Stimulated activated memory B cell treated with anti-CD40 and anti-IgM and Interleukin-4, amounts not matched to agents 10 μg/mL and 1 μg/mL and 100 μg/mL, for 72 hours (primary cell): ENCODE results near the gene MIGA1.
A peak's percentile ranks its signal among the peaks of the same experiment; 100 is the strongest.
"Not testable (repeated sequence)": the region's sequence is repeated elsewhere in the genome, so short reads cannot be mapped to it uniquely, and the experiment has no call there.

Source experiments
- ATAC-seq: fragments of 150-1000 bp; cut with Tn5 transposase; 2 replicates; pipeline ENCODE4 v1.10.0; 2021
- H3K27ac Mint-ChIP-seq: one replicate; pipeline ENCODE4 v1.8.0; 2022; ENCODE audit warnings: mild to moderate bottlenecking, mixed read lengths
- H3K27me3 Mint-ChIP-seq: one replicate; pipeline ENCODE4 v1.8.0; 2022; ENCODE audit warnings: mixed read lengths
- H3K36me3 Mint-ChIP-seq: one replicate; pipeline ENCODE4 v1.8.0; 2022; ENCODE audit warnings: mixed read lengths
- H3K4me1 Mint-ChIP-seq: one replicate; pipeline ENCODE4 v1.8.0; 2022; ENCODE audit warnings: mixed read lengths
- H3K4me3 Mint-ChIP-seq: one replicate; pipeline ENCODE4 v1.8.0; 2022; ENCODE audit warnings: mild to moderate bottlenecking, moderate library complexity, mixed read lengths
- H3K9me3 Mint-ChIP-seq: one replicate; pipeline ENCODE4 v1.8.0; 2022; ENCODE audit warnings: mixed read lengths

Gene MIGA1

DNA sequence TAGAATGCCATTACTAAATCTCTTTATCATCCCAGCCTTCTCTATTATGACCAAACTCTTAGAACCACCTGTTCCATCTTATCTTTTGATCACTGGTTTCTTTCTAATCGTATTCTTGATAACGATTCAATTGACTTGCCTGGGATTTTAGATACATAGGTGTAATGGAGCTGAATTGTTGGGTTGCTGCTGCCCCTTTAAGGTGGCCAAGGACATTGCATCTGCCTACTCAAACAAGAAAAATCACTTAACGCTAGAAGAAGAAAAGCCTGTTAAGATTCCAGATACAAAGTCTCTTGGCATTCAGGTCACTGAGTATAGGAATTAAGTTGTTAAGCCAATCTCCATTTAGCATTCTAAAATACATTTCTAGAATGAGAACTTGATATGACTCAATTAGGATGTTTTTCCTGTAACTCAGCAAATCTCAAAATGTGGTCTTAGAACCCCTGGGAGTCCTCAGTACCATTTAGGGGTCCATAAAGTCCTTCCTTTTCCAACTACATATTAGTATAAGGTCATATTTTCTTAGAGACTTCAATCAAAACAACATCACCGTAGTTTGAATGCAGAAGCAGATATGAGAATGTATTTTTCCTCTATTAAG lies 121.3 kb downstream of the MIGA1 start:
- Mint-ChIP-seq H3K36me3 (no peaks in the 10 kb centered on the region), H3K27ac (no peak overlapping the region), H3K27me3 (no peaks in the 10 kb centered on the region), H3K4me1 (no peaks in the 10 kb centered on the region), H3K4me3 (no peak overlapping the region), H3K9me3 (no peaks in the 10 kb centered on the region)
- ATAC-seq: no peak

DNA sequence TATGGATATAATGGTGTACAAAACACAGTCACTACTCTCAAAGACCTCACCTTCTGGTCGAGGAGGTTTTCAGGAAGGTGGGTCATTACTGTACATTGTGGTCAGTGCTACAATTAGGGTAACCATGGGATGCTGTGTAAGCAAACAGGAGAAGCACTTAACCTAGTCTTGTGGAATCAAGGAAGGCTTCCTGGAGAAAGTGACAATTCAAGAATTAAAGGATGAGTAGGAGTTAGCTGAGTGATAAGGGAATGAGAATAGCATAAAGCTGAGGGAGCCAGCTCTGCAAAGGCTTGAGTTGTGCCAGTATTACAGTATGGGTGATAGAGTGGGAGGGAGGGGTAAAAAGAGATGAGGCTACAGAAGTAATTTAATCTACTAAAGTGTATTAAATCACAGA lies 126.2 kb downstream of the MIGA1 start:
- ATAC-seq: no peak
- Mint-ChIP-seq H3K27me3 (no peaks in the 10 kb centered on the region), H3K4me1 (no peaks in the 10 kb centered on the region), H3K4me3 (no peak overlapping the region), H3K9me3 (no peaks in the 10 kb centered on the region), H3K27ac (no peak overlapping the region), H3K36me3 (no peaks in the 10 kb centered on the region)

DNA sequence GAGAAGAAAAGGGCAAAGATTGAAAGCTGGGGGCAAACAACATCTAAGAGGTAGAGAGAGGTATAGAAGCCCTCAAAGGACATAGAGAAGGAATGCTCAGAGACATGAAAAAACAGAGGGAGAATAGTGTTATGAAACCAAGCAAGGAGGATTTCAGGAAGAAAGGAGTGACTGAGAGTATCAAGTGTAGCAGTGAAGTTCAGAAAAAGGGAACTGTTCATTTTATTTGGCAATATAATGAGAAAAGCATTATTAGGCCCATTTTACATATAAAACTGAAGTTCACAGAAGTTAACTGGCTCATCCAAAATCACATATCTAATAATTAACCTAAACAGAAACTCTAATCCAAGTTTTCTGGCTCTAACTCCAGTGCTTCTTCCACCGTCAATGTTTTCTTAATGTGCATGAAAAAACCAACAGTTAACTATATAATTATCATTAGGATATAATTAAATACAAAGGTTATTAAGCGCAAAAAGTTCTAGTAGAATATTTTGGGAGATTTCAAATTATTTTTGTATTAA lies 126.6 kb downstream of the MIGA1 start:
- ATAC-seq: no peak
- H3K27me3 Mint-ChIP-seq: no peaks in the 10 kb centered on the region
- H3K4me1 Mint-ChIP-seq: no peaks in the 10 kb centered on the region
- no peak overlapping the region for H3K4me3 Mint-ChIP-seq
- no peaks in the 10 kb centered on the region for H3K36me3 Mint-ChIP-seq
- no peaks in the 10 kb centered on the region for H3K9me3 Mint-ChIP-seq
- no peak overlapping the region for H3K27ac Mint-ChIP-seq

DNA sequence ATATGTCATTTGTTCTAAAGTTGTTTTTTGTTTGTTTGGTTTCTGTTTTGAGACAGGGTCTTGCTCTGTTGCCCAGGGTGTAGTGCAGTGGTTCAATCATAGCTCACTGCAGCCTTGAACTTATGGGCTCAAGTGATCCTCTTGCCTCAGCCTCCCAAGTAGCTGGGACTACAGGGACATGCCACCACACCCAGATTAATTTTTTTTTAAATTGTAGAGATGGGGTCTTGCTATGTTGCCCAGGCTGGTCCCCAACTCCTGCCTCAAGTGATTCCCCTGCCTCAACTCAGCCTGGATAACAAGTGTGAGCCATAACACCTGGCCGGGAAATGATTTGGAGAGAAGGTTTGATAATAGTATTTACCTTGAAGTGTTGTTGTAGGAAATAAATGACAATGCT lies 127.2 kb downstream of the MIGA1 start:
- no peaks in the 10 kb centered on the region for H3K36me3 Mint-ChIP-seq
- ATAC-seq: no peak
- no peaks in the 10 kb centered on the region for H3K4me1 Mint-ChIP-seq
- no peak overlapping the region for H3K27ac Mint-ChIP-seq
- no peaks in the 10 kb centered on the region for H3K27me3 Mint-ChIP-seq
- H3K9me3 Mint-ChIP-seq: no peaks in the 10 kb centered on the region
- H3K4me3 Mint-ChIP-seq: no peak overlapping the region

DNA sequence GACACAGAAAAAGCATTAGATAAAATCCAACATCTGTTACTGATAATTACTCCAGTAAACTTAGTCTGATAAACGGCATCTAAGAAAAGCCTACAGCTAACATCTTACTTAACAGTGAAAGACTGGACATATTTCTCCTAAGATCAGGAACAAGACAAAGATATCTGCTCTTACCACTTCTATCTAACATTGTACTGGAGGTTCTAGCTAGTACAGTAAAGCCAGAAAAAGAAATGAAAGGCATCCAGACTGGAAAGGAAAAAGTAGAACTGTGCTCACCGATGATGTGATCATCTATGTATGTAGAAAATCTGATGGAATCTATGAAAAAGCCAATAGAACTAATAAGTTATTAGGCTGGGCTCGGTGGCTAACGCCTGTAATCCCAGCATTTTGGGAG lies 130.7 kb downstream of the MIGA1 start:
- H3K27me3 Mint-ChIP-seq: no peaks in the 10 kb centered on the region
- H3K36me3 Mint-ChIP-seq: no peaks in the 10 kb centered on the region
- H3K4me1 Mint-ChIP-seq: no peaks in the 10 kb centered on the region
- H3K9me3 Mint-ChIP-seq: no peaks in the 10 kb centered on the region
- H3K4me3 Mint-ChIP-seq: no peak overlapping the region
- H3K27ac Mint-ChIP-seq: no peak overlapping the region
- ATAC-seq: no peak

DNA sequence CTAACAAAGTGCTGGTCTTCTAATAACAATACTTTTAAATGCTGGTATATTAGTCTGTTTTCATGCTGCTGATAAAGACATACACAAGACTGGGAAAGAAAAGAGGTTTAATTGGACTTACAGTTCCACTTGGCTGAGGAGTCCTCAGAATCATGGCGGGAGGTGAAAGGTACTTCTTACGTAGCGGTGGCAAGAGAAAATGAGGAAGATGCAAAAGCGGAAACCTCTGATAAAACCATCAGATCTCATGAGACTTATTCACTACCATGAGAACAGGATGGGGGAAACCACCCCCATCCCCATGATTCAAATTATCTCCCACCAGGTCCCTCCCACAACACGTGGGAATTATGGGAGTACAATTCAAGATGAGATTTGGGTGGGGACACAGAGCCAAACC lies 139.5 kb downstream of the MIGA1 start:
- H3K27ac Mint-ChIP-seq, H3K27me3 Mint-ChIP-seq, H3K36me3 Mint-ChIP-seq, H3K4me1 Mint-ChIP-seq, H3K9me3 Mint-ChIP-seq, ATAC-seq, H3K4me3 Mint-ChIP-seq: not testable (repeated sequence)

DNA sequence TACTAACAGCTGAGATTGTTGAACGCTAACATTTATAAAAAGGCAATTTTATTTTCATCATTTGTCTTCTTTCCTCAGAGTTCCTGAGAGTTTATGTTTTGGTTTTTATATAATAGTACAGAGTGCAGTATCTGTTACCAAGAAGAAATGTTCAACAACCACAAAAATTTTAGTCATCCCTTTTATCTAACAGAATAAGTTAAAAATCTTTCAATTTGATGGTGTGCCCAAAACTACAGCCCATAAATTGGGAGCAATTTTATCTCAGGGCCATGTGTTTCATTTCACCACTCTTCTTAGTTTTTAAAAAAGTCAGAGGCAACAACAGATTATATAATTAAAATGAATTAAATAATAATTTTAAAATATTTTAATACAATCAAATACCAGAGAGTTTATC lies 146.1 kb downstream of the MIGA1 start:
- Mint-ChIP-seq H3K36me3 (peaks cover 10% of the 10 kb centered on the region), H3K27me3 (no peaks in the 10 kb centered on the region), H3K9me3 (no peaks in the 10 kb centered on the region), H3K4me1 (peaks cover 19% of the 10 kb centered on the region), H3K4me3 (no peak overlapping the region), H3K27ac (no peak overlapping the region)
- no peak for ATAC-seq

DNA sequence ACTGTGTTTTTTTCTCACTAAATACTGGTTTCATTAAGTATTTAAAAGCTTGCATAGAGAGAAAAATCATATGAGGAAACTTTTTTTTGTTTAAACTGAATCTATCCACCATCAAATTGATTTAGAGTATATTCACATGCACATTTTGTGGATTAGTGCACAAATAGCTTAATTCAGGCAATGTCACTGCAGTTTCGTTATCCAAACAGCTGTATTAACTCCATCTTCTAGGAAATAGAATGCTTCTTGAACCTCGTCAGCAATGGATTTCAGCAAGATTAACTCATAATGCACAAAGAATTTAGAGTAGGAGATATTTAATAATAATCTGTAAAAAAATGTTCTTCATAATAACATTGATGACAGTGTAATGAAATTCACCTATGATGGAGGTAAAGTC lies 146.5 kb downstream of the MIGA1 start:
- H3K9me3 Mint-ChIP-seq: no peaks in the 10 kb centered on the region
- peaks cover 13% of the 10 kb centered on the region for H3K36me3 Mint-ChIP-seq
- peak overlapping the region; percentile 87 for H3K27ac Mint-ChIP-seq
- no peaks in the 10 kb centered on the region for H3K27me3 Mint-ChIP-seq
- ATAC-seq: no peak
- H3K4me3 Mint-ChIP-seq: peak overlapping the region; percentile 83
- H3K4me1 Mint-ChIP-seq: peaks cover 19% of the 10 kb centered on the region

DNA sequence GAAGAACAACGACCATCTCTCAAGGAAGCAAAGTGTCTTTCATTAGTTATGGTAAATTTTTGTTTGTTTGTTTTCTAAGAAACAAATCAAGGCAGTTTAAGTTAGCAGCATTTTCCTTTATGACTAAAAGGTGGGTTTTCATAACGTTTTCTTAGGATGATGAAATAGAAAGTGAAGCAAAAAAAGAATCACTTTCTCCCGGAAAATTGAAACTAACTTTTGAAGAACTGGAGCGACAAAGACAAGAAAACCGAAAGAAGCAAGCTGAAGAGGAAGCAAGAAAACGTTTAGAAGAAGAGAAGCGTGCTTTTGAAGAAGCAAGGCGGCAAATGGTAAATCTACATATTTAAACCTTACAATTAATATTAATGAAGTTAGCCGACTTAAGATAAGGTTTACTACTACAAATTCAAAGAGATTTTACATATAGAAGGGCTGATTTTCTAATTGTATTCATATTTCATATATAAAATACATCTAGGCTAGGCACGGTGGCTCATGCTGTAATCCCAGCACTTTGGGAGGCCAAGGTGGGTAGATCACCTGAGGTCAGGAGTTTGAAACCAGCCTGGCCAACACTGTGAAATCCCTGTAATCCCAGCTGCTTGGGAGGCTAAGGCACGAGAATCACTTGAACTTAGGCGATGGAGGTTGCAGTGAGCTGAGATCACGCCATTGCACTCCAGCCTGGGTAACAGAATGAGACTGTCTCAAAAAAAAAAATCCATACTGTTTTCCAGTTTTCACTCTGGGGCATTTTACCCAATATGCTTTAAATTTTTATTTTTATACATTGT lies 147.3 kb downstream of the MIGA1 start:
- no peaks in the 10 kb centered on the region for H3K9me3 Mint-ChIP-seq
- H3K4me1 Mint-ChIP-seq: peaks cover 19% of the 10 kb centered on the region
- peak overlapping the region; percentile 83 for H3K4me3 Mint-ChIP-seq
- H3K27ac Mint-ChIP-seq: peak overlapping the region; percentile 87
- no peak for ATAC-seq
- H3K36me3 Mint-ChIP-seq: peaks cover 13% of the 10 kb centered on the region
- no peaks in the 10 kb centered on the region for H3K27me3 Mint-ChIP-seq

DNA sequence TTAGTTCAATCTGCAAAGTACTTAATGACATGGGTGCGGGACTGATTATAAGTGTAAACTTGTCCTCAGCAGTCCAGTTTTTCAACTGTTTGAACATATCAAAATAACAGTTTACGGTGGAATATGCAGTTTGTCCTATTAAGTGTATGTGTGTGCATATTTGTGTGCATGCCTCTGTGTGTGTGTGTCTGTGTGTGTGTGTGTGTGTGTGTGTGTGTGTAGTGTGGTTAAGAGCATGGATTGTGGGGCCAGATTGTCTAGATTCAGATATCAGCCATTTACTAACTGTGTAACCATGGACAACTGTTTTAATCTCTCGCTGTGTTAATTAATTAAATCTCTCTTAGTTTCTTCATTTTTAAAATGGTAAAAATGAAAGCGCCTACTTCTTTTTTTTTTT lies 148.0 kb downstream of the MIGA1 start:
- Mint-ChIP-seq H3K27ac (peak overlapping the region; percentile 87), H3K4me3 (peak overlapping the region; percentile 53), H3K9me3 (no peaks in the 10 kb centered on the region), H3K4me1 (peaks cover 19% of the 10 kb centered on the region), H3K27me3 (no peaks in the 10 kb centered on the region), H3K36me3 (peaks cover 13% of the 10 kb centered on the region)
- ATAC-seq: no peak
